HG02973 (cell line): ENCODE data around the gene DCST1.
"Not testable (repeated sequence)": the region's sequence is repeated elsewhere in the genome, so short reads cannot be mapped to it uniquely, and the experiment has no call there.

Experiments used
- ATAC-seq: cut with Tn5 transposase; IDR thresholded peaks from one replicate; pipeline ENCODE4 v1.9.1; 2021; ENCODE audit warnings: moderate library complexity; ENCODE audit not compliant: unreplicated experiment

The DCST1 gene

GRCh38 chr1:155033524-155033923 lies at the start of gene DCST1, which contains the start of gene DCST2:
Gene DCST1 (plus strand): TSS chr1:155033824. CDS start chr1:155034037, 213 bp downstream.
Gene DCST2 (minus strand): TSS chr1:155033781. CDS start chr1:155033701, 80 bp downstream.
- no peak for ATAC-seq

- not testable (repeated sequence) for ATAC-seq
Observed at GRCh38 chr1:154986736-154987135, 46.9 kb upstream of the DCST1 start.

GRCh38 chr1:154987326-154987725 lies 46.3 kb upstream of the DCST1 start:
- ATAC-seq: no peak

- ATAC-seq: no peak
Observed at GRCh38 chr1:154988058-154988954, 45.3 kb upstream of the DCST1 start.

- no peak for ATAC-seq
Observed at GRCh38 chr1:154989195-154989860, 44.3 kb upstream of the DCST1 start.

GRCh38 chr1:154990276-154990675 lies 43.3 kb upstream of the DCST1 start:
- ATAC-seq: no peak

- ATAC-seq: no peak
Observed at GRCh38 chr1:154992721-154993571, 40.7 kb upstream of the DCST1 start.

- no peak for ATAC-seq
Observed at GRCh38 chr1:154993572-154994268, 39.9 kb upstream of the DCST1 start, which contains the start of gene LENEP. Gene LENEP (plus strand): TSS chr1:154993586. CDS start chr1:154993608, 22 bp downstream.

GRCh38 chr1:154994269-154994587 lies 39.4 kb upstream of the DCST1 start:
- ATAC-seq: no peak

GRCh38 chr1:154994591-154994990 lies 39.0 kb upstream of the DCST1 start:
- no peak for ATAC-seq

- not testable (repeated sequence) for ATAC-seq
Observed at GRCh38 chr1:154995301-154995983, 38.2 kb upstream of the DCST1 start.

- no peak for ATAC-seq
Observed at GRCh38 chr1:154996966-154997701, 36.5 kb upstream of the DCST1 start.

- no peak for ATAC-seq
Observed at GRCh38 chr1:154998201-154998780, 35.3 kb upstream of the DCST1 start.

- ATAC-seq: no peak
Observed at GRCh38 chr1:154998818-154999570, 34.6 kb upstream of the DCST1 start.

GRCh38 chr1:154999571-155000410 lies 33.8 kb upstream of the DCST1 start:
- ATAC-seq: no peak

- ATAC-seq: no peak
Observed at GRCh38 chr1:155000411-155000725, 33.3 kb upstream of the DCST1 start.

GRCh38 chr1:155000726-155001424 lies 32.7 kb upstream of the DCST1 start:
- ATAC-seq: peak; percentile 36
